Suprapubic skin (tissue), 4 donors: ENCODE measurements around the gene EIF3K. TPM values are rescaled to one million over a fixed set of nuclear protein-coding genes. Genes with fewer than 3 reads are reported as not detected.

Source experiments
- DNase-seq, 2 donors: peaks; one replicate each; pipeline ENCODE4 v3.0.0-alpha.2; 2019; ENCODE audit warnings: low spot score in 2 of 2
- H3K27ac ChIP-seq: fragments of 200-600 bp; sonication (generic); one replicate; pipeline ENCODE4 v1.5.1; 2019
- H3K27me3 ChIP-seq: fragments of 200-600 bp; sonication (generic); one replicate; pipeline ENCODE4 v1.5.1; 2019
- H3K36me3 ChIP-seq: fragments of 200-600 bp; sonication (generic); one replicate; pipeline ENCODE4 v1.5.1; 2019
- H3K4me1 ChIP-seq: fragments of 200-600 bp; sonication (generic); one replicate; pipeline ENCODE4 v1.5.1; 2019
- H3K4me3 ChIP-seq: fragments of 200-600 bp; sonication (generic); one replicate; pipeline ENCODE4 v1.5.1; 2019; ENCODE audit warnings: mild to moderate bottlenecking
- H3K9me3 ChIP-seq: fragments of 200-600 bp; sonication (generic); one replicate; pipeline ENCODE4 v1.5.1; 2019
- EP300 ChIP-seq: sonication (generic); formaldehyde crosslinking; IDR thresholded peaks from one replicate; pipeline ENCODE4 v1.6.1; 2017; ENCODE audit warnings: antibody characterized with exemption
- POLR2A ChIP-seq, 2 donors: fragments of 450-650 bp; IDR thresholded peaks; one replicate each; pipeline ENCODE4 v1.6.1; 2017; ENCODE audit warnings: antibody characterized with exemption in 2 of 2, mild to moderate bottlenecking in 2 of 2, moderate library complexity in 2 of 2
- POLR2AphosphoS5 ChIP-seq, 3 donors: sonication (generic); formaldehyde crosslinking; IDR thresholded peaks; one replicate each; pipeline ENCODE4 v1.6.1; 2017; ENCODE audit warnings: antibody characterized with exemption in 3 of 3
- WGBS: methylation state at CpG from one replicate; pipeline ENCODE4 v1.1.5; 2018; 5-methylcytosine and 5-hydroxymethylcytosine counted together
- total RNA-seq, 4 donors: library from RNA; depleted of rRNA; stranded (reverse); fragments of >200 nt; gene quantifications; one replicate each; pipeline ENCODE4 v1.1.0, GENCODE V29; 2016
- TF ChIP-seq, protein P1 (sequence below), 2 donors: fragments of 200-600 bp in 1 of 2; fragments of 450-650 bp in 1 of 2; sonication (generic) in 1 of 2; IDR thresholded peaks; one replicate each; pipeline ENCODE4 v1.5.1; 2016 to 2019; ENCODE audit warnings: antibody characterized with exemption in 2 of 2, mild to moderate bottlenecking in 1 of 2, moderate library complexity in 1 of 2

Gene EIF3K
- total RNA-seq, 4 donors from 2014 or later = 274 to 587 (median 557) TPM

DNA sequence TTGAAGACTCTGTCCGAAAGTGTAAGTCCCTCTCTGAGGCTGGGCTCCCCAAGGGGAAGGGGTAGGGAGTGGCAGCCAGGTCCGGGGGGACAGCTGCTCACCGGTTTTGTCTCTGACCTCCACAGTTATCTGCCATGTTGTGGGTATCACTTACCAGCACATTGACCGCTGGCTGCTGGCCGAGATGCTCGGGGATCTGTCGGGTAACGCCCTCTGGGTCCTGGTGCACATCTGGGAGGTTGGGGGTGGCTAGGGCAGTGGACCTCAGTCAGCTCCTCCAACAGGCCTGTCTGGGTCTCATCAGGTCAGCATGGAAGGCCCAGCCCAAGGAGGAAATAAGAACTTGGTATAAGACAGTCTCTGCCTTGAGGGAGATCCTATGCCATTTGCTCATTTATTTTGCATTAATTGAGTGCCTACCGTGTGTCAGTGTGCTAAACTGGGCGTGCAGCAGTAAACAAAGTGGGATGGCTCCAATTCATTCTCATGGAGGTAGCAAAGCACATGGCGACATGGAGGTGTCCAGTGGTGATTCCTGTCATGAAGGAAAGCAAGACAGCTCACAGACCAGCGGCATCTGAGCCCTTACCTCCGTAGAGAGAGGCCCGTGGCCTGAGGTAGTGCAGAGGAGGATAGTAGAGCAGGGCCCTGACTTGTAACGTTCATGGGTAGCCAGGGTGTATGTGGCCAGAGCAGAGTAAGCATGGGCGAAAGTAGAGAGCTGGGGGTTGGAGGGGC, 13.7 kb downstream of the EIF3K start:
- no peak overlapping the region for H3K27ac ChIP-seq
- H3K36me3 ChIP-seq = peaks cover 71% of the 10 kb centered on the region
- H3K4me1 ChIP-seq = peaks cover 22% of the 10 kb centered on the region
- DNase-seq = no peak
- H3K27me3 ChIP-seq = no peaks in the 10 kb centered on the region
- WGBS = over 99% methylated on average over 13 of the region's 16 CpGs
- no peak overlapping the region for H3K4me3 ChIP-seq
- no peaks in the 10 kb centered on the region for H3K9me3 ChIP-seq
- TF ChIP-seq, protein P1, sequence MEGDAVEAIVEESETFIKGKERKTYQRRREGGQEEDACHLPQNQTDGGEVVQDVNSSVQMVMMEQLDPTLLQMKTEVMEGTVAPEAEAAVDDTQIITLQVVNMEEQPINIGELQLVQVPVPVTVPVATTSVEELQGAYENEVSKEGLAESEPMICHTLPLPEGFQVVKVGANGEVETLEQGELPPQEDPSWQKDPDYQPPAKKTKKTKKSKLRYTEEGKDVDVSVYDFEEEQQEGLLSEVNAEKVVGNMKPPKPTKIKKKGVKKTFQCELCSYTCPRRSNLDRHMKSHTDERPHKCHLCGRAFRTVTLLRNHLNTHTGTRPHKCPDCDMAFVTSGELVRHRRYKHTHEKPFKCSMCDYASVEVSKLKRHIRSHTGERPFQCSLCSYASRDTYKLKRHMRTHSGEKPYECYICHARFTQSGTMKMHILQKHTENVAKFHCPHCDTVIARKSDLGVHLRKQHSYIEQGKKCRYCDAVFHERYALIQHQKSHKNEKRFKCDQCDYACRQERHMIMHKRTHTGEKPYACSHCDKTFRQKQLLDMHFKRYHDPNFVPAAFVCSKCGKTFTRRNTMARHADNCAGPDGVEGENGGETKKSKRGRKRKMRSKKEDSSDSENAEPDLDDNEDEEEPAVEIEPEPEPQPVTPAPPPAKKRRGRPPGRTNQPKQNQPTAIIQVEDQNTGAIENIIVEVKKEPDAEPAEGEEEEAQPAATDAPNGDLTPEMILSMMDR (IDR thresholded peaks at IDR 0.05) = no peak

DNA sequence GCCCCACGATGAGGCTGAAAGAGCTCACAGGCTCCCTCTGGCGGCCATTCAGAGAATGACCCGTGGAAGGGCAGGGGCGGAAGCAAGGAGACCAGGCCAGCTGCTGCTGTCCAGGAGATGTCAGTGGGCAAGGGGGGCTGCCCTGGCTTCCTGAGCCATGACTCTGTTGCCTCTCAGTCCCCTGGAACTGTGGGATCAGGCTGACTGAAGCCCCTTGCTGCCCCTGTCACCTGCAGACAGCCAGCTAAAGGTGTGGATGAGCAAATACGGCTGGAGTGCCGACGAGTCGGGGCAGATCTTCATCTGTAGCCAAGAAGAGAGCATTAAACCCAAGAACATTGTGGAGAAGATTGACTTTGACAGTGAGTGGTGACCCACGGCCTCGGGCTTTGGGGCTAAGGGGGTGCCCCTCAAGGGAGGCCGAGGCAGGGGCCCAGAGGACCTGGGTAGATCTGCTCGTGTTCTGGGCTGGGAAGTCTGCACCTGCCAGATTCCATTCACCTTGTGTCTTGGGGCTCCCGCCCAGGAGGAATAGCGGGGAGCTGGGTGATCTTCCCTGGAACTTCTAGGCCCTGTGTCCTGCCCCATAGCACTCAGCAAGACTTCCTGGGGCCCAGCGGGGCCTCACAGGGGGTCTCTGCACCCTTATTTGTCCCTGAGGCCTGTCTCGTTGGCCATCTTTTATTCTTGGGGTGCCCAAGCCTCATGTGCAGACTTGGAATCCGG, 15.9 kb downstream of the EIF3K start:
- Histone ChIP-seq H3K4me3 (no peak overlapping the region), H3K9me3 (no peaks in the 10 kb centered on the region), H3K36me3 (peaks cover 49% of the 10 kb centered on the region), H3K27ac (no peak overlapping the region), H3K4me1 (peaks cover 27% of the 10 kb centered on the region), H3K27me3 (no peaks in the 10 kb centered on the region)
- 46% methylated on average over 16 of the region's 17 CpGs for WGBS
- TF ChIP-seq, protein P1 (IDR thresholded peaks at IDR 0.05) = peak; percentile 91 to 93
- no peak for TF ChIP-seq POLR2AphosphoS5 (IDR thresholded peaks at IDR 0.05)
- TF ChIP-seq EP300 = no peak
- TF ChIP-seq POLR2A (IDR thresholded peaks at IDR 0.05) = no peak
- DNase-seq = peak; percentile 82 to 86

DNA sequence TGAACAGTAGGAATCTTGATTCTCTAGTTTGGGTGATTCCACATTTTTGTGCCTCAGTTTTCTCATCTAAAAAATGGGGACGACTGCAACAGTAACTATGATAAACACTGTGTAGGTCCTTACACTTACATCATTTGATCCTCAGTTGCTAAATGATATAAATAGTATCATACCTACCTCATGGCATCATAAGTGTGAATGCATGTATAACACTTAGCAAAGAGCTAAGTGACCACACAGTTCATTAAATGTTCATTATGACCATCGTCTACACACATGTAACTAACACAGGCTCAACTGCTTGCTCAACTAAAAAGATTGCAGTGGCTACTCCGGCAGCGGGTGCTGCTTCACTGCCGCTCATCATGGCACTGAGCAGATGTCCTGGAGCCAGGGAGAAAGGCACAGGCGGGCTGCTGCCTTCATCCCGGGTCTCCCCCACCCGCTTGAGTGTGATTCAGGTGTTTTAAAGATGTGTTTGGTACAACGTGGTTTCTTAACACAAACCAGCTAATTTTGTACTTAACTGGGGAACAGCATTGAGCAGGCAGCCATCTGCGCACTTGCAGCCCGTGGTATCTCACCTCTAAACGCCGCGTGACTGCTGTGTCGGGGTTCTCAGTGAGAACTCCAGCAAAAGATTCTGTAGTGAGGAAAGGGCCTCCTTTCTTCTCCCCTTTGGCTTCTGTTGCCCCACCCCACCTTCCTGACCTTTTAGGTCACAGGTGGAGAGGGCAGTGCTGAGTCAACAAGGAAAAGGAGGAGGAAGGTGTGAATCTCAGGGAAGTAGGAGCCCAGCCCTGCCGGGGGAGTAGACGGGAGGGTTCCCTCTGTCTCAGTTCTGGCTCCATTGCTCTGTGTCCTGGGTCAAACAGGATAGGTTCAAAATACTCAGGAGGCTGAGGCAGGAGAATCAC, 16.8 kb downstream of the EIF3K start:
- H3K27ac ChIP-seq = peak overlapping the region; percentile 2
- TF ChIP-seq, protein P1 (IDR thresholded peaks at IDR 0.05) = no peak
- no peak for TF ChIP-seq EP300
- TF ChIP-seq POLR2AphosphoS5 (IDR thresholded peaks at IDR 0.05) = no peak
- TF ChIP-seq POLR2A (IDR thresholded peaks at IDR 0.05) = no peak
- 84% methylated on average over 17 of the region's 17 CpGs for WGBS

DNA sequence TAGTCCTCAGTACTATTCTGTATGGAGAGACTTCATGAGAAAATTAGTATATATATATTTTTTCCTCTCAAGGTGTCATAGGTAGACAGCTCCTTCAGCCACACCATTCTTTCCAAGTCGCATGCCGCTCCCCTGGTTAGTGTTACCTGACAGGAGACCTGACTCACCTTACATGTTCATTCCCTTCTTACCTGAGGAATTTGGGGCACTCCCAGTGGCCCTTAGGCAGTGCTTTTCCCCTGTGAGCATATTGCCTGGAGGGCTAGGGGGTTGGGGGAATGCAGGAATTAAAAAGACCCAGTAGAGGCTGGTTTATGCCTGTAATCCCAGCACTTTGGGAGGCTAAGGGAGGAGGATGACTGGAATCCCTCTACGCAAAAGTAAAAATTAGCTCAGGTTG, 19.5 kb downstream of the EIF3K start:
- no peak overlapping the region for H3K4me3 ChIP-seq
- TF ChIP-seq EP300 (no peak), POLR2A (IDR thresholded peaks at IDR 0.05) (no peak), POLR2AphosphoS5 (IDR thresholded peaks at IDR 0.05) (no peak)
- TF ChIP-seq, protein P1 (IDR thresholded peaks at IDR 0.05) = no peak
- no peaks in the 10 kb centered on the region for H3K9me3 ChIP-seq
- DNase-seq = no peak
- H3K27ac ChIP-seq = no peak overlapping the region
- H3K27me3 ChIP-seq = no peaks in the 10 kb centered on the region
- peaks cover 14% of the 10 kb centered on the region for H3K36me3 ChIP-seq
- 86% methylated on average over 3 of the region's 3 CpGs for WGBS
- peaks cover 47% of the 10 kb centered on the region for H3K4me1 ChIP-seq

More for the DNA sequence above, 16.8 kb downstream of the EIF3K start:
- Histone ChIP-seq H3K4me3 (no peak overlapping the region), H3K36me3 (peaks cover 41% of the 10 kb centered on the region), H3K4me1 (peaks cover 35% of the 10 kb centered on the region), H3K9me3 (no peaks in the 10 kb centered on the region), H3K27me3 (no peaks in the 10 kb centered on the region)
- no peak for DNase-seq
